Small intestine (tissue), 4 donors: ENCODE data around the gene KIR3DL1. TPM values are rescaled to one million over a fixed set of nuclear protein-coding genes. Genes with fewer than 3 reads are reported as not detected.

Experiments
- polyA plus RNA-seq, 4 donors: library from polyadenylated mRNA; stranded (reverse) in 3 of 4; unstranded in 1 of 4; fragments of 200-250 nt in 3 of 4; fragments of 120-200 nt in 1 of 4; gene quantifications; one replicate each; pipeline versions ENCODE4 v1.2.1 to v1.2.3, GENCODE V29; 2013
- donor health status: healthy with polysubstance abuse.
- donor health status: Bipolar disorder and iron deficiency.
- donor health status: healthy.

Gene KIR3DL1
- polyA plus RNA-seq, 4 donors, result 0.04 TPM; not detected in 3

Other genes with a start within 250 kb of the KIR3DL1 start
- 1 to 10 TPM in 2 of 4 donors, under 1 TPM in 1, not detected in 1; 0.34 to 1.1 (median 1.1) TPM for gene LILRA2, start 242.7 kb upstream of the KIR3DL1 start, polyA plus RNA-seq
- gene LILRA1, start 222.8 kb upstream of the KIR3DL1 start, polyA plus RNA-seq, result under 1 TPM; 0.22 to 0.61 (median 0.42) TPM
- gene LILRB1, start 186.0 kb upstream of the KIR3DL1 start, polyA plus RNA-seq, result 1 to 10 TPM in 2 of 4 donors, under 1 TPM in 2; 0.45 to 3.5 (median 1.8) TPM
- gene LILRB4, start 153.5 kb upstream of the KIR3DL1 start, polyA plus RNA-seq, result 1 to 10 TPM; 1.1 to 4.6 (median 2.9) TPM
- not detected for gene KIR3DL3, start 92.0 kb upstream of the KIR3DL1 start, polyA plus RNA-seq
- under 1 TPM in 1 of 4 donors, not detected in 3; 0.06 TPM for gene KIR2DL3, start 78.0 kb upstream of the KIR3DL1 start, polyA plus RNA-seq
- gene KIR2DL1, start 46.7 kb upstream of the KIR3DL1 start, polyA plus RNA-seq, result under 1 TPM in 2 of 4 donors, not detected in 2; 0.04 to 0.07 TPM
- under 1 TPM in 2 of 4 donors, not detected in 2; 0.09 to 0.10 TPM for gene KIR2DL4, start 12.9 kb upstream of the KIR3DL1 start, polyA plus RNA-seq
- under 1 TPM in 2 of 4 donors, not detected in 2; 0.04 TPM for gene KIR2DS4, start 16.2 kb downstream of the KIR3DL1 start, polyA plus RNA-seq
- under 1 TPM in 1 of 4 donors, not detected in 3; 0.07 TPM for gene KIR3DL2, start 34.0 kb downstream of the KIR3DL1 start, polyA plus RNA-seq
- gene FCAR, start 57.8 kb downstream of the KIR3DL1 start, polyA plus RNA-seq, result under 1 TPM in 2 of 4 donors, not detected in 2; 0.06 to 0.22 TPM
- under 1 TPM in 2 of 4 donors, not detected in 2; 0.16 to 0.77 TPM for gene NCR1, start 89.7 kb downstream of the KIR3DL1 start, polyA plus RNA-seq
- under 1 TPM in 3 of 4 donors, not detected in 1; 0.01 to 0.27 (median 0.04) TPM for gene NLRP7, start 131.1 kb downstream of the KIR3DL1 start, polyA plus RNA-seq
- gene NLRP2, start 149.9 kb downstream of the KIR3DL1 start, polyA plus RNA-seq, result 10 to 100 TPM in 2 of 4 donors, 1 to 10 TPM in 2; 2.2 to 10.9 (median 7.6) TPM
- gene GP6, start 221.8 kb downstream of the KIR3DL1 start, polyA plus RNA-seq, result under 1 TPM in 2 of 4 donors, not detected in 2; 0.15 to 0.22 TPM
- 10 to 100 TPM; 21.3 to 28.4 (median 22.2) TPM for gene RDH13, start 246.7 kb downstream of the KIR3DL1 start, polyA plus RNA-seq